GM19099 (cell line): ENCODE data around the gene CSF1.

Source experiments
- POLR2A ChIP-seq: IDR thresholded peaks from 3 replicates; pipeline ENCODE4 v1.6.1; 2011; ENCODE audit warnings: low read depth; ENCODE audit not compliant: insufficient read length; ENCODE audit errors: extremely low read depth

CSF1 gene

GRCh38 chr1:109933856-109934711, 23.4 kb downstream of the CSF1 start:
- TF ChIP-seq POLR2A: no peak

GRCh38 chr1:109935451-109935900, 24.8 kb downstream of the CSF1 start:
- TF ChIP-seq POLR2A: no peak

GRCh38 chr1:109937738-109938137, 27.1 kb downstream of the CSF1 start:
- TF ChIP-seq POLR2A: no peak

- no peak for TF ChIP-seq POLR2A
Measured at GRCh38 chr1:109938556-109938955, 27.9 kb downstream of the CSF1 start.

GRCh38 chr1:109942434-109942833, 31.8 kb downstream of the CSF1 start:
- no peak for TF ChIP-seq POLR2A

GRCh38 chr1:109944541-109944940, 33.9 kb downstream of the CSF1 start:
- no peak for TF ChIP-seq POLR2A

- no peak for TF ChIP-seq POLR2A
Measured at GRCh38 chr1:109946511-109946910, 35.9 kb downstream of the CSF1 start.

GRCh38 chr1:109947582-109948284, 37.1 kb downstream of the CSF1 start:
- no peak for TF ChIP-seq POLR2A

- no peak for TF ChIP-seq POLR2A
Measured at GRCh38 chr1:109948285-109948630, 37.6 kb downstream of the CSF1 start.

- no peak for TF ChIP-seq POLR2A
Measured at GRCh38 chr1:109950038-109950437, 39.4 kb downstream of the CSF1 start.

- TF ChIP-seq POLR2A: no peak
Measured at GRCh38 chr1:109950509-109950908, 39.9 kb downstream of the CSF1 start.

GRCh38 chr1:109954041-109954512, 43.4 kb downstream of the CSF1 start:
- TF ChIP-seq POLR2A: no peak

- TF ChIP-seq POLR2A: no peak
Measured at GRCh38 chr1:109959632-109959973, 49.0 kb downstream of the CSF1 start.

GRCh38 chr1:109959974-109960744, 49.5 kb downstream of the CSF1 start:
- TF ChIP-seq POLR2A: no peak

- no peak for TF ChIP-seq POLR2A
Measured at GRCh38 chr1:109960745-109961094, 50.1 kb downstream of the CSF1 start.

GRCh38 chr1:109963864-109964263, 53.2 kb downstream of the CSF1 start:
- TF ChIP-seq POLR2A: no peak

GRCh38 chr1:109969146-109969829, 58.6 kb downstream of the CSF1 start:
- no peak for TF ChIP-seq POLR2A
